HFF-Myc (cell line): ENCODE results near the gene RAB32.
"Not testable (repeated sequence)": the region's sequence is repeated elsewhere in the genome, so short reads cannot be mapped to it uniquely, and the experiment has no call there.

Source experiments
- DNase-seq: peaks from one replicate; pipeline ENCODE4 v3.0.0-alpha.2; 2011; ENCODE audit warnings: low read depth; ENCODE audit errors: extremely low read depth
- H3K4me3 ChIP-seq: replicated peaks from 2 replicates; pipeline ENCODE4 v1.5.1; 2011; ENCODE audit warnings: low read depth, mild to moderate bottlenecking, control low read depth, low read length
- CTCF ChIP-seq: IDR thresholded peaks from 2 replicates; pipeline ENCODE4 v1.5.1; 2012; ENCODE audit warnings: mild to moderate bottlenecking, low read depth, low read length, control low read depth; ENCODE audit errors: missing control alignments

RAB32 gene

GRCh38 chr6:146550911-146551310, 7.3 kb downstream of the RAB32 start:
- no peak for TF ChIP-seq CTCF
- DNase-seq: no peak
- no peak overlapping the region for H3K4me3 ChIP-seq

- DNase-seq: no peak
- H3K4me3 ChIP-seq: no peak overlapping the region
- TF ChIP-seq CTCF: no peak
Observed at GRCh38 chr6:146551545-146551944, 7.9 kb downstream of the RAB32 start.

GRCh38 chr6:146553377-146554135, 9.9 kb downstream of the RAB32 start:
- DNase-seq: no peak
- TF ChIP-seq CTCF: no peak

GRCh38 chr6:146560607-146561006, 17.0 kb downstream of the RAB32 start:
- DNase-seq: no peak
- H3K4me3 ChIP-seq: no peak overlapping the region
- no peak for TF ChIP-seq CTCF

More at GRCh38 chr6:146553377-146554135, 9.9 kb downstream of the RAB32 start:
- H3K4me3 ChIP-seq: no peak overlapping the region

- DNase-seq, H3K4me3 ChIP-seq: not testable (repeated sequence)
Observed at GRCh38 chr6:146566661-146567060, 23.0 kb downstream of the RAB32 start.

- H3K4me3 ChIP-seq, DNase-seq: not testable (repeated sequence)
Observed at GRCh38 chr6:146568619-146569018, 25.0 kb downstream of the RAB32 start.

- H3K4me3 ChIP-seq: no peak overlapping the region
- DNase-seq: no peak
- no peak for TF ChIP-seq CTCF
Observed at GRCh38 chr6:146574211-146574610, 30.6 kb downstream of the RAB32 start.

GRCh38 chr6:146578054-146578453, 34.4 kb downstream of the RAB32 start:
- no peak for TF ChIP-seq CTCF
- peak; percentile 10 for DNase-seq
- H3K4me3 ChIP-seq: no peak overlapping the region
